GM19193 (cell line): Measurements from ENCODE around the gene ACTL7A.

ENCODE experiments used
- POLR2A ChIP-seq: IDR thresholded peaks from 4 replicates; pipeline ENCODE4 v1.6.1; 2011; ENCODE audit not compliant: insufficient read depth, insufficient read length; ENCODE audit errors: extremely low read depth

The ACTL7A gene

DNA sequence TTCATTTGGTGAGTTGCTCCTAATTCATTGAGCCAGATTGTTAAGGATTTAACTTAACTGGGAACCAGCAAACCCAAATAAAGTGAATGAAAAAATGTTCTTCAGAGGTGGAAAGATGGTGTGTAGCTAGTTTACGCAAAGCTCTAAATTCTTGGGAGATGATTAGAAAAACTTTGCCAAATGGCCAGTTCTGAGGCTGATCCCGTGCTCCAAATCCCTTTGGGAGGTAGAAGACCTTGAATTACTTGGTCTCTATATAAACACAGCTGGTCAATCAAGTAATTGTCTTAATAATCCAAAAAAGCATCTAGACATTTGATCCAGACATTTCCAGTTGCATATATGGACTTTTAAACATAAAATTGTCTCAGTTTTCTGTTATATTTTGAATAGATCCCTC is 17.7 kb upstream of the ACTL7A start:
- TF ChIP-seq POLR2A = no peak

DNA sequence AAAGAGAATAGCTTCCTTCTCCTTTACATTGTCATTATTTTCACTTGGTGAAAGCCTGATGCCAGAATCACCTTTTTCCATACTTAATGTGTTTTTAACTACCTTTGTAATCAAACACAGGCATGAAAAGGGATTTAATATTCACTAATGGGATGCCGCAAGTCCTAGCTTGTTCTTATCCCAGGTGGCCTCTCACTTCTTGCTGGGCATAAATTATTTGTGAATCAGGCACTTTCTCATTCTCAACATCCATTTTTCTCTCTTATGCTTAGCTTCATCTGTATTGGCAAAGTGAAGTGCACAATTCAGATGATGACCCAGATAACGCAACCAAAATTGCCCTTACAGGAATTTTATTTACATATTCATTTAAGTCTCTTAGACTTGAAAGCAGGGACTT is 17.2 kb upstream of the ACTL7A start:
- no peak for TF ChIP-seq POLR2A

DNA sequence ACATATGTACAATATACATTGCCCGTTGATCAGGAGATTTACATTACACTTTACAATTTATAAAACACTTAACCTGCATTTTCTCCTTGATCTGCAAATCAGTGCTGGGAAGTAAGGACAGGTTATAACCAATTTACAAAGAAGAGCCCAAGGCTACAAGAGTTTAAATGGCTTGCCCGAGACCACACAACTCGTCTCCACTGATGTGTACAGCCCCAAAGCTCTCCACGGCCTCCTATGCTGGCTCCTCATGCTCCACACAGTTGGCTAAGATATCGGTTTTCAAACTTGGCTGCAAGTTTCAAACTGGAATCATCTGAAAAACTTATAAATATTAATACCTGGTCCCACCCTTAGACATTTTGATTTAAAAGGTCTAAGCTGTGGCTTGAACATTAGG is 16.6 kb upstream of the ACTL7A start:
- no peak for TF ChIP-seq POLR2A

DNA sequence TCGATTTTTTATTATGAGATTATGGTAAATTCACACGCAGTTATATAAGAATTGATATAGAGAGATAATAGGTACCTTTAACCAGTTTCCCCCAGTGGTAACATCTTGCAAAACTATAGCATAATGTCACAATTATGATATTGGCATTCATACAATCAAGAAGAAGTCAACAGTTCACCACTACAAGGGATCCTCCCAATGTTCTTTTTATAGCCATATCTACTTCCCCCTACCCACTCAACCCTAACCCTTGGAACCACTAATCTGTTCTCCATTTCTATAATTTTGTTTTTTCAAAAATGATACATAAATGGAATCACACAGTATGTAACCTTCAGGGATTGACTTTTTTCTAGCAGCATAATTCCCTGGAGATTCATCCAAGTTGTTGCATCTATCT is 16.1 kb upstream of the ACTL7A start:
- no peak for TF ChIP-seq POLR2A

DNA sequence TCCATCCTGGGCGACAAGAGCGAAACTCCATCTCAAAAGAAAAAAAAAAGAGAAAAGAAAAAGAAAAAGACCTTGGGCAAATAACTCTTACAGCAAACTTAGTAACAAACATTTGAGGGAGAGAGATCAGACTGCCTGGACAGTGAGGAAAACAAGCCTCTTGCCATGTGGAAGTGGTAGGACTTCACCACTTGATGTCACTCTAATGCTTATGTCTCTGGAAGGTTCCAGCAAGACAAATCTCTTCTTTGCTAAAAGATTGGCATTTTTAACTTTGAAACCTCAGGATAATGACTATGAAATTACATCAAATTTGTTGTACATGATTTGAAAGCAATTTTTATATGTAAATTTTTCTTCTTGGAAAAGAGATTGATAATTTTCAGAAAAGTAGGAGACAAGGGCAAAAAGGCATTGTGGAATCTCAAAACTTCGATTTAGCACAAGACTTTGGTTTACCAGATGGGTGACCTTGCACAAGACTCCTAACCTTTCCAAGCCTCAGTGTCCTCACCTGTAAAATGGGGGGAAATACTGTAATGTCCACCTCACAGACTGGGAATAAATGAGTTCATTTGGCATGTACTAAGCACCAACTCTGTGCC is 11.7 kb upstream of the ACTL7A start:
- TF ChIP-seq POLR2A = no peak

DNA sequence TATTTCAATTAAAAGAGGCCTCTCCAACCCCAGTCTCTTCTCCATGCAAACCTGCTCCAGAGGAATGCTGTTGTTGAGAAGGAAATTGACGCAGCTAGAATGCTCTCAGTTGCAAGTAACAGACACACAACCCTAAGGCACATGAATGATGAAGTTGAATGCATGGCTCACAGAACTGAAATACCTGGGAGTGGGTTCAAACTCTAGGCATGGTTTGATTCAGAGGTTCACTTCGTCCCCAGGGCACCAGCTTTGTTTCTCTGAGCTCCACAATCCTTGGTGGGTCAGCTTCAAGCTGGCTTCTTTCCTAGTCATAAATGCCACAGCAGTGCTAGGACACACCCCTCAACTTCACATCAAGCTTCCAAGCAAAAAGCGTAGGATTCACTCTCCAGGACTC is 10.9 kb upstream of the ACTL7A start:
- no peak for TF ChIP-seq POLR2A

DNA sequence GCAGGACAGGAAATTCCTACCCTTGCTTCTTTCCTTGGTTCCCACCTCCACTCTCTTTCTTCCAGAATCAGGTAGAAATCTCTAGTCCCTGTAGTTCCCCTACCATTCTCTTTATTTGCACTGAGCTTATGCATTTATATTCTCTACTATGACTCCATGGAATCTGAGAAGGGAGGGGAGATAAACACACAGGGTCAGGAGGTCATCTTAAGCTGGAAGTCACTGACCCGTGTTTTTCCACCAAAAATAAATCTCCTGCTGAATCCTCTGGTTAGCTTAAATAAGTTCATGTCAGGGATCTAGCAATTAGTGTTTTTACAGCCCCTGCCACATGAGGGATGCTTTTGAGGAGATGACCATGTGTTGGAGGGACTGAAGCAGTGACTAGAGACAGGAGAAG is 10.0 kb upstream of the ACTL7A start:
- TF ChIP-seq POLR2A = no peak

DNA sequence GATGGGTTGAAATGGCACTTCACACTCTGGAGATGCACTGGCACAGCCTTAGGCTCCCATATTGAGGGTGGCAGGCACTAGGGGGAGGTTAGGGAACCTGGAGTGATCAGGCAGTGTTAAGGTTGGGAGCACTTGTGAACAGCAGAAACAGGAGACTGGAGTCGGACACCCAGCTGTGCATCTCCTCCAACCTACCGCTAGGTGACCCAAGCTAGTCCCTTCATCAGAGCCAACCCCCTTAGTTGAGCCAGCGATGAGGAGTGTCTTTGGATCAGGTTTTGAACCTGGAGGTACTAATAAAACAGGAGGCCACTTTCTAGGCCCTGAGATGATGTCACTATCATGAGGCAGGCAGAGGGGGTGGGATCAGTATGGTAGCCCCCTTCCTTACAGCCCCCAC is 8.0 kb upstream of the ACTL7A start:
- no peak for TF ChIP-seq POLR2A

DNA sequence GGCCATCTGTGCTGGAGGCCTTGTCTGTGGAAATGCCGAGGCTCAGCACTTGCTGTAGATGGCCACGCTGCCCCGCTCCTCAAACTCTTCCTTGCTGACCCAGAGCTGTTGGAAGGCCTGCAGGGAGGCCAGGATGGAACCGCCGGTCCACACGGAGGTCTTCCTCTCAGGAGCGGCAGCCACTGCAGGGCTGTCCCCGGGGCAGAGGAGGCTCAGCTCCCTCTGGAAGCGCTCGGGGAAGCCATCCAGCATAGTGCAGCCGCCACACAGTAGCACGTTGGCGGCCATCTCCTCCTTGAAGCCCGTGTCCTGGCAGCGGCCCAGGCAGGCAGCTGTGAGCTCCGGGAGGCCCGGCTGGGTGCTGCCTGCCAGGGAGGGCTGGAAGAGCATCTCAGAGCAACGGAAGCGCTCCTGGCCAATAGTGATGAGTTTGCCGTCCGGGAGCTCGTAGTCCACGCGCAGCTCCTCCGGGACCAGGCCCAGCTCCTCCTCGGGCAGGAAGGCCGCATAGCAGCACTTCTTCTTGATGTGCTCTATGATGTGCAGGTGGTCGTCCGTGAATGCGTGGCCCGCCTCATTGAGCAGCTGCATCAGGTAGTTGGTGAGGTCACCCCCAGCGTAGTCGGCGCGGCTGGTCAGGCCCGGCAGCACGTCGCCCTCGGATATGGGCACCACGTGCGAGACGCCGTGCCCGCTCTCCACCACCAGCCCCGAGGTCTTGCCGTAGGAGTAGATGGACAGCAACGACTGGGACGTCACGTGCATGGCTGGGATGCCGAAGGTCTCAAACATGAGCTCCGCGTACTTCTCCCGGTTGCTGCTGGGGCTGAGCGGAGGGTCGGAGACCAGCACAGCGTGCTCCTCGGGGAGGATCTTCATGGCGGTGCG is 7.2 kb upstream of the ACTL7A start:
- no peak for TF ChIP-seq POLR2A

DNA sequence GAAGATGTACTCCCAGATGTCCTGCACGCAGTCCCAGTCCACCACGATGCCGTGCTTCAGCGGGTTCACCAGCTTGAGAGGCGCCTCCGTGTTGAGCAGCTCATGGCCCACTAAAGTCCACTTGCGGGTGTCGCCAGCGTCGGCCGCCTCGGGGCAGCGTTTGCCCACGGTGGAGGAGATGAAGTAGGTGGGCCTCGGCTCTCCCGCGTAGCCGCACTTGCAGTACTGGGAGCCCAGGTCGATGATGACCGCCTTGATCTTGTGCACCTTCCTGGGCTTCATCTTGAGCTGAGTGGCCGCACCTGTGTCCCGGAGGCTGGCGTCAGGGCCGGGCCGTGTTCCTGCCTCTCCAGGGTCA is 6.6 kb upstream of the ACTL7A start:
- no peak for TF ChIP-seq POLR2A

DNA sequence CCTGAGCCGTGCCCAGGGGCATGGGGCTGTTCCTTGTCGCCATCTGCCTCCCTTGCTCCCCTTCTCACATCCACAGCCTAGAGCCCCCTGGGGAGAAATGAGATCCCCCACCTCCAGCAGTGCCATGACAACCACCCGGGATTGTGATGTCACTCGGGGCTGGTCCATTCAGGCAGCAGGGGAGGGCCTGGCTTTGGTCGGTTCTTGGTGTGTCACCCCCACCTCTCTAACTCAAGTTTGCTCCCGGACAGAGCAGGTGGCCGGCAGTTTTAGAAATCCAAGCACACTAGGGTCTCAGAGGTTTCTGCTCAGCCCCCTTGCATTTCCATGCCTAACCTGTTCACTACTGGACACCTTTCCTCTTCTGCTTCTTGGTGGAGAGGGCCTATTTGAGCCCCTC is 6.2 kb upstream of the ACTL7A start, which contains the start of gene ACTL7B:
ACTL7B (minus strand) TSS at position 99 of the 400 bp plus-strand sequence; CDS start at position 43, 56 bp downstream.
- no peak for TF ChIP-seq POLR2A

DNA sequence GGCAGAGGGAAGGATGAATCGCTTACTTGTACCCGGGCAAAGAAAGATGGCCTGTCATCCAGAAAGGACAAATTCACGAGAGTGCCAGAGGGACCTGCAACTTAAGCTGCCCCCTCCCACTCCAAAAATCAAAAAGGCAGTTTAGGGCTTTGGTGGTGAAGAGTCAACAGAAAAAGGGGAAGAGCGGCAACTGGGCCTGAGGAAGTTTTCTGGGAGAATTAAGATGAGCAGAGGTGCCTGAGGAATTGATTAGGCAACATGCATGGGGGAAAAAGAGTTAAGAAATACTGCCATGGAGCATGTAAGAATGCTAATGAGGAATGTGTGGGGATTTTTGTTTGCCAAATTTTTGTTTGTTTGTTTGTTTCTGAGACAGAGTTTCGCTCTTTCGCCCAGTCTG is 4.5 kb upstream of the ACTL7A start:
- no peak for TF ChIP-seq POLR2A

DNA sequence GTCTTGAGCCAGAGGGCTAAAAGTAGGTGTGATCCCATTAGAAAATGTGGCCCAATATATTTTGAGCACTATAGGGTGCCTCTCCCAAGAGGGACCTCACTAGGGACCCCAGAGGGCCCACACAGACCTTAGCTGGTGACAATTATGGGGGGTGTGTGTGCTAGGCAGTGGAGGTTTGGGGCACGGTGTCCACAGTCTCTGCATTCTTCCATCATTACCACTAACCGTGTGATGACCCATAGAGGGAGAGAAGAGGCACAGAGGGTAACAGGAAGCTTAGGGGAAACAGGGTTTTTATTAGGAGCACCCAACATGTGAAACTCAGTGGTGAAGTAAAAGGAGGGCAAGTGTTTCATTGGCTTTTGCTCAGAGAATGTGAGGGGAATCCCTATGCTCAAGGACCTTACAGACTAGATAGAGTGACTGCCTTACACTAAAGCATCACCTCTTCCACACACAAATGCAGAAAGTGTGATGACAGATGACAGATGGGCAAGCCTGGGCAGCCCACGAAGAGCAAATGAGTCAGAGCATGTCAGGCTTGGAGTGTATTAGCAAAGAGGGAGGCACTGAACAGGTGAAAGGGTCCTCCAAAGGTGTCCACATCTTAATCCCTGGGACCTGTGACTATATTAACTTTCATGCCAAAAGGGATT is 2.5 kb upstream of the ACTL7A start:
- no peak for TF ChIP-seq POLR2A

DNA sequence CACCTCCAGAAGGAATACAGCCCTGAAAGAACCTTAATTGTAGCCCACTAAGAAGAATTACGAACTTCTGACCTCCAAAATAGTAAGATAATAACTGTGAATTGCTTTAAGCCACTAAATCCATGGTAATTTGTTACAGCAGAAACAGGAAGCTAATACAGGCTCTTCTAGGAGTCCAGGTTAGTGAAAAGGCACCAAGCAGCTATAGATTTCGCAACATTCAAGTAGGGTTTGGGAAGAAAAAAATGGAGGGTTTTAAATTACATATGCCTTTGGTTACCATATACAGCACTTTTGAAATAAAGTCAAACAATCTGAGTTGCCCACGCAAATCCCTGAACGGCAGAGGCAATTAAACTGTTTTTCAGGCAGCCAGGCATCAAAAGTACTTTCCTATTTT is 1.7 kb upstream of the ACTL7A start:
- TF ChIP-seq POLR2A = no peak

DNA sequence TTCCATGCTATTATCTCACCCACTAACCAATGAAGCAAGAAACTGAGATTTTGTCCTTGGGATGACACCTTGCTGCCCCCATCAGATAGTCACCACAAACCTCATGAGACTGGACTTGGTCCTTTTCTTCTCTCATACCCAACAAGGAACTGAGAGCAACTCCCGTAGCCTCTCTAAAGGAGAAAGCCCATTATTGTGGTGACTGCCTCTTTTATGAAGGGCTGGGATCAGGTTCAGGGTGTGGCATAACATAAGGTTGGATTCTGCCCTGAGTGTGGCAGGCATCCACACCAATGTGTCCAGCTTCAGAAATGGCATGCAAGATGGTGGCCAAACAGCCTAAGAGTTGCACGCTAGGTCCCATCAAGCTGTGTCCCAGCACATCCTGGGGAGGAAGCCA is 1.3 kb upstream of the ACTL7A start:
- no peak for TF ChIP-seq POLR2A

DNA sequence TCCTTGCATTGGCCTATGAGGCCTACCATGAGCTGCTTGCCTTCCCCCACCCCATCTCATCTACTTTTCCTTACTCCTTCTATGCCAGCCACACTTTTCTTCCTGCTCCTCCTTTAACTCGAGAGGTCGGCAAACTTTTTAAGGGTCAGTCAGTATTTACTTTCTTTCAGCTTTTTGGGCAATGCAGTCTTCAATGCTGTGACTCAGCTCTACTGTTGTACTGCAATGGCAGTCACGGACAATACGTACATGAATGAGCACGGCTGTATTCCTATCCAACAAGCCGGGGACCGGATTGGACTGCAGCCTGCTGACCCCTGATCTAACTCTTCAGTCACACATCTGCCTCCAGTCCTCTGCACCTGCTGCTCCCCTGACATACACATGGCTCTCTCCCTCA is 602 bp upstream of the ACTL7A start:
- TF ChIP-seq POLR2A = no peak
